Measurements from ENCODE around the gene CLIP2. TPM values are rescaled to one million over a fixed set of nuclear protein-coding genes. Genes with fewer than 3 reads are reported as not detected.

Gene CLIP2
- polyA plus RNA-seq, 1 of the 3 experiments (the other 2 are of a cell fraction) = 14.3 TPM

- Histone ChIP-seq H3K79me2 (ENCODE audit: insufficient read depth) (peaks cover 42% of the 10 kb centered on the region), H4K20me1 (ENCODE audit: insufficient read depth) (peaks cover 15% of the 10 kb centered on the region), H3K4me2 (no peak overlapping the region), H3K9ac (no peak overlapping the region), H2AFZ (ENCODE audit: low read depth) (no peak overlapping the region), H3K9me2 (no peaks in the 10 kb centered on the region), H3K36me3 (replicated peaks in 1 of 2; ENCODE audit: control insufficient read depth in 1 of 2, insufficient read depth in 2 of 2, low read length in 1 of 2) (peaks cover 0 to 45% of the 10 kb centered on the region in 2 experiments), H3K4me3 (ENCODE audit: low read depth in 2 of 2, low read length in 1 of 2) (no peak overlapping the region), H3F3A (replicated peaks; ENCODE audit: insufficient read depth) (no peaks in the 10 kb centered on the region), H3K9me3 (no peaks in the 10 kb centered on the region), H3K27ac (ENCODE audit: low read depth in 2 of 2, low read length in 1 of 2) (no peak overlapping the region), H3K27me3 (ENCODE audit: insufficient read depth) (no peaks in the 10 kb centered on the region), H3K4me1 (ENCODE audit: control insufficient read depth in 1 of 2, insufficient read depth in 2 of 2, low read depth in 1 of 2, low read length in 1 of 2) (no peaks in the 10 kb centered on the region)
- TF ChIP-seq EP300 (IDR thresholded peaks at IDR 0.05; ENCODE audit: borderline replicate concordance in 1 of 2, low read depth in 1 of 2, low read length in 1 of 2) (no peak), RCOR1 (IDR thresholded peaks at IDR 0.05; ENCODE audit: low read length) (no peak), CHD2 (IDR thresholded peaks at IDR 0.05; ENCODE audit: low read length, partially characterized antibody) (no peak), JUND (IDR thresholded peaks at IDR 0.05) (no peak), TAF1 (IDR thresholded peaks at IDR 0.05; ENCODE audit: borderline replicate concordance, low read depth, low read length) (no peak), MXI1 (IDR thresholded peaks at IDR 0.05; ENCODE audit: low read depth, low read length) (no peak), FOXJ3 (CRISPR knock-in tag; IDR thresholded peaks at IDR 0.05) (no peak), GABPA (IDR thresholded peaks at IDR 0.05; ENCODE audit: low read depth) (no peak)
- ChIA-PET CTCF (interaction anchor here (1.9 kb wide), 1 partner anchor 76 kb away, joined by 4 read pairs; no protein-coding TSS in a partner anchor), POLR2A (interaction anchor here (0.6 kb wide), 1 partner anchor 10 kb away, joined by 3 read pairs; no protein-coding TSS in a partner anchor)
- 87% methylated on average over 9 of the region's 12 CpGs for whole genome bisulfite sequencing (ENCODE audit: low lambda C conversion rate)
- peak; percentile 21 for DNase-seq
Measured at GRCh38 chr7:74324531-74325209, 35.5 kb downstream of the CLIP2 start.

- peaks cover 0 to 46% of the 10 kb centered on the region in 2 experiments for H3K36me3 ChIP-seq (replicated peaks in 1 of 2; ENCODE audit: control insufficient read depth in 1 of 2, insufficient read depth in 2 of 2, low read length in 1 of 2)
- H3K4me1 ChIP-seq (ENCODE audit: control insufficient read depth in 1 of 2, insufficient read depth in 2 of 2, low read depth in 1 of 2, low read length in 1 of 2) = no peaks in the 10 kb centered on the region
- no peak overlapping the region for H3K4me2 ChIP-seq
- no peak for TF ChIP-seq POLR2AphosphoS5 (IDR thresholded peaks at IDR 0.05; ENCODE audit: low read depth, low read length)
- TF ChIP-seq RFX5 (IDR thresholded peaks at IDR 0.05; ENCODE audit: low read length) = no peak
- no peak for TF ChIP-seq FOXJ3 (CRISPR knock-in tag; IDR thresholded peaks at IDR 0.05)
- no peak for TF ChIP-seq USF2 (IDR thresholded peaks at IDR 0.05; ENCODE audit: borderline replicate concordance, low read depth, low read length)
- TF ChIP-seq CHD2 (IDR thresholded peaks at IDR 0.05; ENCODE audit: low read length, partially characterized antibody) = no peak
- no peak for TF ChIP-seq EP300 (IDR thresholded peaks at IDR 0.05; ENCODE audit: borderline replicate concordance in 1 of 2, low read depth in 1 of 2, low read length in 1 of 2)
- TF ChIP-seq GATA2 (CRISPR knock-in tag; IDR thresholded peaks at IDR 0.05) = no peak
- TF ChIP-seq FOSL2 (IDR thresholded peaks at IDR 0.05; ENCODE audit: borderline replicate concordance, low read depth) = no peak
- TF ChIP-seq MAX (IDR thresholded peaks at IDR 0.05; ENCODE audit: low read depth) = no peak
- no peak for TF ChIP-seq TAF1 (IDR thresholded peaks at IDR 0.05; ENCODE audit: borderline replicate concordance, low read depth, low read length)
- TF ChIP-seq YY1 (IDR thresholded peaks at IDR 0.05; ENCODE audit: low read depth) = no peak
- peak; percentile 19 for DNase-seq
- H3K9me3 ChIP-seq = no peaks in the 10 kb centered on the region
- H2AFZ ChIP-seq (ENCODE audit: low read depth) = no peak overlapping the region
- no peaks in the 10 kb centered on the region for H3F3A ChIP-seq (replicated peaks; ENCODE audit: insufficient read depth)
- no peak overlapping the region for H3K9ac ChIP-seq
- peaks cover 42% of the 10 kb centered on the region for H3K79me2 ChIP-seq (ENCODE audit: insufficient read depth)
- no peak overlapping the region for H3K4me3 ChIP-seq (ENCODE audit: low read depth in 2 of 2, low read length in 1 of 2)
- 91% methylated on average over 9 of the region's 9 CpGs for WGBS (ENCODE audit: low lambda C conversion rate)
- no peaks in the 10 kb centered on the region for H3K27me3 ChIP-seq (ENCODE audit: insufficient read depth)
- ChIA-PET CTCF (interaction anchor here (1.9 kb wide), 1 partner anchor 76 kb away, joined by 4 read pairs; no protein-coding TSS in a partner anchor), POLR2A (no interaction called here)
- H3K9me2 ChIP-seq = no peaks in the 10 kb centered on the region
- peaks cover 15% of the 10 kb centered on the region for H4K20me1 ChIP-seq (ENCODE audit: insufficient read depth)
- H3K27ac ChIP-seq (ENCODE audit: low read depth in 2 of 2, low read length in 1 of 2) = no peak overlapping the region
Measured at GRCh38 chr7:74325210-74325565, 36.0 kb downstream of the CLIP2 start.
